K562 (cell line): ENCODE data around the gene FOXM1. TPM values are rescaled to one million over a fixed set of nuclear protein-coding genes. Genes with fewer than 3 reads are reported as not detected.

Source experiments
- CBX2 ChIP-seq: fragments of 200-600 bp; sonication (generic); IDR thresholded peaks from one replicate; pipeline ENCODE4 v1.6.1; 2012; ENCODE audit warnings: mild to moderate bottlenecking, low read length, inconsistent platforms; ENCODE audit not compliant: insufficient read depth, poor library complexity, severe bottlenecking
- CHD2 ChIP-seq: IDR thresholded peaks from 2 replicates; pipeline ENCODE4 v1.6.1; 2011; ENCODE audit warnings: low read depth, low read length
- DDX20 ChIP-seq: fragments of 450-650 bp; IDR thresholded peaks from 2 replicates; pipeline ENCODE4 v1.6.1; 2016; ENCODE audit warnings: missing genetic modification characterization, low read depth, mild to moderate bottlenecking, missing compliant biosample characterization, moderate library complexity
- EHMT2 ChIP-seq: fragments of 450-650 bp; IDR thresholded peaks from 2 replicates; pipeline ENCODE4 v1.6.1; 2018; ENCODE audit warnings: antibody characterized with exemption
- ESRRB ChIP-seq: fragments of 250-450 bp; sonication (Bioruptor Pico); IDR thresholded peaks from 2 replicates; pipeline ENCODE4 v1.5.0; 2020; ENCODE audit warnings: mild to moderate bottlenecking, moderate library complexity, borderline replicate concordance
- FIP1L1 ChIP-seq: fragments of 200-400 bp; formaldehyde crosslinking; IDR thresholded peaks from 2 replicates; pipeline ENCODE4 v1.6.1; 2018; ENCODE audit warnings: mild to moderate bottlenecking, low read depth, low read length; ENCODE audit not compliant: poor library complexity, severe bottlenecking
- FOXK2 ChIP-seq, 2 experiments: fragments of 450-650 bp; IDR thresholded peaks in 1 of 2; conservative IDR thresholded peaks in 1 of 2; 2 replicates each; pipeline ENCODE4 v1.6.1; 2016; ENCODE audit warnings: low read depth in 2 of 2, mild to moderate bottlenecking in 1 of 2
- GMEB1 ChIP-seq: fragments of 250-450 bp; sonication (Bioruptor Pico); IDR thresholded peaks from 2 replicates; pipeline ENCODE4 v1.4.0; 2020; ENCODE audit warnings: mild to moderate bottlenecking
- HOMEZ ChIP-seq: fragments of 250-450 bp; sonication (Bioruptor Pico); IDR thresholded peaks from 2 replicates; pipeline ENCODE4 v1.4.0; 2020; ENCODE audit warnings: mild to moderate bottlenecking, moderate library complexity
- IFI16 ChIP-seq: fragments of 250-450 bp; sonication (Bioruptor Pico); IDR thresholded peaks from 2 replicates; pipeline ENCODE4 v2.1.2; 2022; ENCODE audit warnings: mild to moderate bottlenecking, inconsistent platforms
- MCM2 ChIP-seq: fragments of 450-650 bp; IDR thresholded peaks from 2 replicates; pipeline ENCODE4 v1.6.1; 2017; ENCODE audit warnings: low read depth, mild to moderate bottlenecking
- NRF1 ChIP-seq, 2 experiments: fragments of 450-650 bp; IDR thresholded peaks in 1 of 2; conservative IDR thresholded peaks in 1 of 2; 2 replicates each; pipeline ENCODE4 v1.6.1; 2014; ENCODE audit warnings: mild to moderate bottlenecking in 2 of 2
- PML ChIP-seq: IDR thresholded peaks from 2 replicates; pipeline ENCODE4 v1.6.1; 2012; ENCODE audit warnings: low read length, inconsistent platforms
- POLR2A ChIP-seq: fragments of 450-650 bp; conservative IDR thresholded peaks from 2 replicates; pipeline ENCODE4 v1.6.1; 2016
- RBM22 ChIP-seq: fragments of 200-400 bp; formaldehyde crosslinking; IDR thresholded peaks from 2 replicates; pipeline ENCODE4 v1.6.1; 2018; ENCODE audit warnings: low read length, low read depth; ENCODE audit not compliant: poor library complexity, severe bottlenecking
- RCOR1 ChIP-seq, 2 experiments: IDR thresholded peaks; 2 replicates each; pipeline ENCODE4 v1.6.1; 2012; ENCODE audit warnings: low read depth in 2 of 2, low read length in 2 of 2, borderline replicate concordance in 1 of 2, improper control_type of control experiment in 1 of 2
- TBL1XR1 ChIP-seq, 2 experiments: IDR thresholded peaks; 2 replicates each; pipeline ENCODE4 v1.6.1; 2012; ENCODE audit warnings: improper control_type of control experiment in 2 of 2, low read length in 2 of 2, mild to moderate bottlenecking in 1 of 2
- TEAD2 ChIP-seq: fragments of 450-650 bp; IDR thresholded peaks from 2 replicates; pipeline ENCODE4 v1.6.1; 2016; ENCODE audit warnings: missing genetic modification characterization, control low read depth, missing compliant biosample characterization
- ZNF184 ChIP-seq: sonication (generic); formaldehyde crosslinking; IDR thresholded peaks from 2 replicates; pipeline ENCODE4 v1.5.0; 2020; ENCODE audit warnings: missing genetic modification reagents
- ZNF518B ChIP-seq: fragments of 250-450 bp; sonication (Bioruptor Pico); IDR thresholded peaks from 2 replicates; pipeline ENCODE4 v1.5.0; 2021; ENCODE audit warnings: mild to moderate bottlenecking, moderate library complexity
- ZNF780A ChIP-seq: fragments of 250-450 bp; sonication (Bioruptor Pico); IDR thresholded peaks from 2 replicates; pipeline ENCODE4 v1.5.0; 2021; ENCODE audit warnings: mild to moderate bottlenecking
- ZNF830 ChIP-seq: fragments of 250-450 bp; sonication (Bioruptor Pico); IDR thresholded peaks from 2 replicates; pipeline ENCODE4 v1.5.0; 2021; ENCODE audit warnings: mild to moderate bottlenecking
- polyA plus RNA-seq, 8 experiments: library from polyadenylated mRNA; depleted of rRNA in 4 of 8; stranded (reverse) in 5 of 8; unstranded in 3 of 8; fragments of >200 nt; fragmentation: Nextera tagmentation in 2 of 8; fragmentation: Illumina TruSeq in 1 of 8; extraction: Ambion mirVana in 2 of 8; extraction: Trizol in 1 of 8; gene quantifications; 2 replicates each; pipeline versions ENCODE4 v1.2.1 to v1.2.3, GENCODE V29; 2011 to 2014; ENCODE audit warnings: inconsistent platforms in 1 of 8, missing spikeins in 1 of 8
- total RNA-seq, 7 experiments: library from RNA; depleted of rRNA in 6 of 7; stranded (reverse); fragments of >200 nt in 6 of 7; fragmentation: Illumina TruSeq in 2 of 7; extraction: Trizol in 2 of 7; gene quantifications; 2 replicates each; pipeline versions ENCODE4 v1.2.1 to v1.2.3, GENCODE V29; 2011 to 2021; ENCODE audit warnings: low replicate concordance in 1 of 7

FOXM1 gene
- total and polyA plus RNA-seq, 9 of the 15 experiments (the other 6 are each of a cell fraction or from before 2014, with no cell fraction given), result 8.9 to 46.9 (median 17.2) TPM

GRCh38 chr12:2890388-2891239 lies 13.6 kb upstream of the FOXM1 start, which contains the start of gene TULP3 (continued):
- TF ChIP-seq FOXK2 (conservative IDR thresholded peaks at IDR 0.05 in 1 of 2, IDR thresholded peaks at IDR 0.05 in 1 of 2; ENCODE audit: low read depth in 2 of 2) (0 out of 4 replicates have a peak, but pooled peaks of 1 of the 2 experiments have one; percentile 29), MCM2 (no peak), RBM22 (peak; percentile 89), ZNF184 (CRISPR knock-in tag) (no peak), TEAD2 (no peak), ZNF830 (no peak), CHD2 (peak; percentile 77), IFI16 (CRISPR knock-in tag) (no peak), ZNF780A (CRISPR knock-in tag) (no peak), ESRRB (CRISPR knock-in tag) (no peak), TBL1XR1 (IDR thresholded peaks at IDR 0.05; ENCODE audit: low read length in 2 of 2) (no peak), HOMEZ (CRISPR knock-in tag) (no peak), GMEB1 (CRISPR knock-in tag) (0 out of 2 replicates have a peak, but pooled peaks have one; percentile 16), ZNF518B (CRISPR knock-in tag) (no peak), CBX2 (no peak), POLR2A (peak; percentile 71), PML (no peak), EHMT2 (no peak), FIP1L1 (no peak), RCOR1 (IDR thresholded peaks at IDR 0.05; ENCODE audit: borderline replicate concordance in 1 of 2, low read depth in 2 of 2, low read length in 2 of 2) (no peak), NRF1 (conservative IDR thresholded peaks at IDR 0.05 in 1 of 2, IDR thresholded peaks at IDR 0.05 in 1 of 2) (peak; percentile 93 to 94), DDX20 (tag) (no peak)
